HepG2 (cell line): ENCODE measurements around the gene MYLK3. TPM values are rescaled to one million over a fixed set of nuclear protein-coding genes. Genes with fewer than 3 reads are reported as not detected.

Experiments used
- AKAP8 ChIP-seq: sonication (generic); formaldehyde crosslinking; IDR thresholded peaks from 2 replicates; pipeline ENCODE4 v1.5.1; 2020; ENCODE audit warnings: mild to moderate bottlenecking, missing genetic modification reagents
- ATF4 ChIP-seq, 2 experiments: fragments of 450-650 bp in 1 of 2; sonication (generic) in 1 of 2; formaldehyde crosslinking; IDR thresholded peaks; 2 replicates each; pipeline versions ENCODE4 v1.5.0 to v1.8.0; 2020 to 2022; ENCODE audit warnings: mild to moderate bottlenecking in 1 of 2, missing genetic modification reagents in 1 of 2
- CREB1 ChIP-seq, 2 experiments: fragments of 450-650 bp in 1 of 2; IDR thresholded peaks; 2 replicates each; pipeline ENCODE4 v1.6.1; 2016 to 2017; ENCODE audit warnings: control low read depth in 1 of 2, mild to moderate bottlenecking in 1 of 2, missing compliant biosample characterization in 1 of 2, missing genetic modification characterization in 1 of 2
- GPBP1L1 ChIP-seq: sonication (generic); formaldehyde crosslinking; IDR thresholded peaks from 2 replicates; pipeline ENCODE4 v1.5.0; 2020; ENCODE audit warnings: mild to moderate bottlenecking, missing genetic modification reagents
- HNRNPLL ChIP-seq: fragments of 200-400 bp; formaldehyde crosslinking; IDR thresholded peaks from 2 replicates; pipeline ENCODE4 v1.6.1; 2017; ENCODE audit warnings: mild to moderate bottlenecking, low read depth, low read length; ENCODE audit not compliant: poor library complexity, severe bottlenecking
- KDM1A ChIP-seq: IDR thresholded peaks from 2 replicates; pipeline ENCODE4 v1.6.1; 2016; ENCODE audit warnings: missing compliant biosample characterization
- MBNL3 ChIP-seq: fragments of 250-450 bp; sonication (Bioruptor Pico); conservative IDR thresholded peaks from 2 replicates; pipeline ENCODE4 v1.8.0; 2022; ENCODE audit warnings: mild to moderate bottlenecking, inconsistent platforms
- MTA1 ChIP-seq: sonication (generic); formaldehyde crosslinking; IDR thresholded peaks from 2 replicates; pipeline ENCODE4 v1.4.0; 2020; ENCODE audit warnings: missing genetic modification reagents, mild to moderate bottlenecking, borderline replicate concordance
- PLRG1 ChIP-seq: fragments of 450-650 bp; conservative IDR thresholded peaks from 2 replicates; pipeline ENCODE4 v1.6.1; 2016
- REL ChIP-seq: sonication (generic); formaldehyde crosslinking; conservative IDR thresholded peaks from 2 replicates; pipeline ENCODE4 v1.8.0; 2022; ENCODE audit warnings: mild to moderate bottlenecking, missing genetic modification reagents, moderate library complexity
- SKIL ChIP-seq: sonication (generic); formaldehyde crosslinking; IDR thresholded peaks from 2 replicates; pipeline ENCODE4 v1.8.0; 2022; ENCODE audit warnings: missing genetic modification reagents, mild to moderate bottlenecking, moderate library complexity, borderline replicate concordance
- TARDBP ChIP-seq: sonication (generic); formaldehyde crosslinking; IDR thresholded peaks from 2 replicates; pipeline ENCODE4 v1.8.0; 2022; ENCODE audit warnings: mild to moderate bottlenecking, missing genetic modification reagents
- TCF7L2 ChIP-seq: IDR thresholded peaks from 2 replicates; pipeline ENCODE4 v1.6.1; 2011; ENCODE audit warnings: mild to moderate bottlenecking, low read depth, low read length, moderate library complexity
- ZBTB7B ChIP-seq: sonication (generic); formaldehyde crosslinking; IDR thresholded peaks from 2 replicates; pipeline ENCODE4 v1.4.0; 2020; ENCODE audit warnings: missing genetic modification reagents
- ZKSCAN8 ChIP-seq: IDR thresholded peaks from 2 replicates; pipeline ENCODE4 v1.6.1; 2016; ENCODE audit warnings: borderline replicate concordance, missing genetic modification reagents, missing compliant biosample characterization
- ZNF160 ChIP-seq: sonication (generic); formaldehyde crosslinking; IDR thresholded peaks from 2 replicates; pipeline ENCODE4 v1.8.0; 2022; ENCODE audit warnings: mild to moderate bottlenecking, inconsistent platforms, missing genetic modification reagents
- ZNF263 ChIP-seq: sonication (generic); formaldehyde crosslinking; IDR thresholded peaks from 2 replicates; pipeline ENCODE4 v1.4.0; 2020; ENCODE audit warnings: missing genetic modification reagents
- ZNF292 ChIP-seq: sonication (generic); formaldehyde crosslinking; IDR thresholded peaks from 2 replicates; pipeline ENCODE4 v1.8.1; 2022; ENCODE audit warnings: mild to moderate bottlenecking, low read depth, missing genetic modification reagents, borderline replicate concordance
- ZNF34 ChIP-seq: sonication (generic); formaldehyde crosslinking; IDR thresholded peaks from 2 replicates; pipeline ENCODE4 v1.4.0; 2020; ENCODE audit warnings: mild to moderate bottlenecking, missing genetic modification reagents, borderline replicate concordance
- ZNF770 ChIP-seq: sonication (generic); formaldehyde crosslinking; IDR thresholded peaks from 2 replicates; pipeline ENCODE4 v1.5.0; 2020; ENCODE audit warnings: mild to moderate bottlenecking, missing genetic modification reagents
- polyA plus RNA-seq, 8 experiments: library from polyadenylated mRNA; depleted of rRNA in 3 of 8; stranded (reverse) in 7 of 8; unstranded in 1 of 8; fragments of >200 nt; fragmentation: Illumina TruSeq in 4 of 8; extraction: Trizol in 4 of 8; gene quantifications; 2 replicates each; pipeline versions ENCODE4 v1.2.1 to v1.2.3, GENCODE V29; 2011 to 2016; ENCODE audit warnings: low read depth in 4 of 8, missing spikeins in 1 of 8, mixed read lengths in 1 of 8; ENCODE audit not compliant: insufficient read depth in 1 of 8
- total RNA-seq, 5 experiments: library from RNA; depleted of rRNA; stranded (reverse); fragments of >200 nt; fragmentation: Illumina TruSeq; extraction: Trizol; gene quantifications; 2 replicates each; pipeline ENCODE4 v1.2.3, GENCODE V29; 2016; ENCODE audit warnings: low read depth in 1 of 5

The MYLK3 gene
- total and polyA plus RNA-seq, 2 of the 13 experiments (the other 11 are each of a cell fraction or from before 2014, with no cell fraction given): 0.04 to 0.18 TPM

- TF ChIP-seq TCF7L2: no peak
- peak; percentile 60 for TF ChIP-seq ZNF263
- peak; percentile 80 for TF ChIP-seq HNRNPLL
- no peak for TF ChIP-seq AKAP8 (CRISPR knock-in tag)
- peak; percentile 93 for TF ChIP-seq ZNF160 (CRISPR knock-in tag)
- peak; percentile 88 for TF ChIP-seq ZBTB7B (CRISPR knock-in tag)
- TF ChIP-seq ZKSCAN8 (CRISPR knock-in tag): peak; percentile 48; the same call in 1 of the 2 replicates
- no peak for TF ChIP-seq ZNF34 (CRISPR knock-in tag)
- TF ChIP-seq CREB1 (IDR thresholded peaks at IDR 0.05): no peak
- no peak for TF ChIP-seq CREB1 (CRISPR knock-in tag; IDR thresholded peaks at IDR 0.05)
- TF ChIP-seq KDM1A (CRISPR knock-in tag): no peak
- TF ChIP-seq REL (CRISPR knock-in tag): no peak
- TF ChIP-seq ZNF770: no peak
- TF ChIP-seq ZNF292 (CRISPR knock-in tag): peak; percentile 68; the same call in 1 of the 2 replicates
- peak; percentile 77; the same call in 1 of the 2 replicates for TF ChIP-seq TARDBP (CRISPR knock-in tag)
- no peak for TF ChIP-seq GPBP1L1 (CRISPR knock-in tag)
- TF ChIP-seq SKIL: peak; percentile 64; the same call in 1 of the 2 replicates
- no peak for TF ChIP-seq PLRG1
- no peak for TF ChIP-seq MBNL3 (CRISPR knock-in tag)
- peak; percentile 91; the same call in 1 of the 2 replicates for TF ChIP-seq MTA1 (CRISPR knock-in tag)
- no peak for TF ChIP-seq ATF4 (CRISPR knock-in tag; IDR thresholded peaks at IDR 0.05)
Measured at GRCh38 chr16:46789499-46790414, 41.6 kb upstream of the MYLK3 start (continued).
